Forelimb muscle (tissue), 1 donor: ENCODE results near the gene GPRC5D. TPM values are rescaled to one million over a fixed set of nuclear protein-coding genes. Genes with fewer than 3 reads are reported as not detected.

ENCODE experiments used
- DNase-seq: peaks from one replicate; pipeline ENCODE4 v3.0.0-alpha.2; 2013; ENCODE audit warnings: low read depth
- polyA plus RNA-seq: library from polyadenylated mRNA; unstranded; fragments of 120-200 nt; gene quantifications from one replicate; pipeline ENCODE4 v1.2.1, GENCODE V29; 2013; ENCODE audit not compliant: insufficient read length

Gene GPRC5D
- polyA plus RNA-seq, 1 donor, result 0.32 TPM

- DNase-seq, result no peak
These were observed 43.3 kb downstream of the GPRC5D start for GRCh38 chr12:12908711-12909110.

GRCh38 chr12:12908252-12908651, 43.7 kb downstream of the GPRC5D start:
- DNase-seq, result no peak

GRCh38 chr12:12907552-12907951, 44.4 kb downstream of the GPRC5D start:
- no peak for DNase-seq

GRCh38 chr12:12903642-12904609, 48.0 kb downstream of the GPRC5D start:
- DNase-seq, result no peak

GRCh38 chr12:12902036-12902435, 49.9 kb downstream of the GPRC5D start:
- DNase-seq, result no peak

- DNase-seq, result no peak
These were observed 50.7 kb downstream of the GPRC5D start for GRCh38 chr12:12901158-12901791.

GRCh38 chr12:12900786-12901157, 51.2 kb downstream of the GPRC5D start:
- no peak for DNase-seq

GRCh38 chr12:12899530-12900380, 52.2 kb downstream of the GPRC5D start:
- DNase-seq, result no peak

GRCh38 chr12:12898911-12899511, 53.0 kb downstream of the GPRC5D start:
- no peak for DNase-seq

- no peak for DNase-seq
These were observed 53.7 kb downstream of the GPRC5D start for GRCh38 chr12:12898136-12898717.

GRCh38 chr12:12897302-12897701, 54.7 kb downstream of the GPRC5D start:
- DNase-seq, result no peak

GRCh38 chr12:12896260-12896659, 55.7 kb downstream of the GPRC5D start:
- no peak for DNase-seq

GRCh38 chr12:12893438-12893837, 58.5 kb downstream of the GPRC5D start:
- DNase-seq, result no peak

GRCh38 chr12:12892681-12893141, 59.3 kb downstream of the GPRC5D start:
- DNase-seq, result no peak

GRCh38 chr12:12891881-12892355, 60.1 kb downstream of the GPRC5D start:
- no peak for DNase-seq

- DNase-seq, result peak; percentile 69
These were observed 60.7 kb downstream of the GPRC5D start, which contains the start of gene GPRC5A for GRCh38 chr12:12891080-12891880. Gene GPRC5A (plus strand): TSS chr12:12891562. CDS start chr12:12908250, 16,688 bp downstream.
